ENCODE results near the gene TBPL1. TPM values are rescaled to one million over a fixed set of nuclear protein-coding genes. Genes with fewer than 3 reads are reported as not detected.

TBPL1 gene
- polyA plus RNA-seq (2011; rRNA removed): 36.2 and 37.0 TPM in 2 replicates
- polyA minus RNA-seq (2011; rRNA and poly(A)+ RNA removed): 4.3 and 4.7 TPM in 2 replicates

- TF ChIP-seq, protein P1, sequence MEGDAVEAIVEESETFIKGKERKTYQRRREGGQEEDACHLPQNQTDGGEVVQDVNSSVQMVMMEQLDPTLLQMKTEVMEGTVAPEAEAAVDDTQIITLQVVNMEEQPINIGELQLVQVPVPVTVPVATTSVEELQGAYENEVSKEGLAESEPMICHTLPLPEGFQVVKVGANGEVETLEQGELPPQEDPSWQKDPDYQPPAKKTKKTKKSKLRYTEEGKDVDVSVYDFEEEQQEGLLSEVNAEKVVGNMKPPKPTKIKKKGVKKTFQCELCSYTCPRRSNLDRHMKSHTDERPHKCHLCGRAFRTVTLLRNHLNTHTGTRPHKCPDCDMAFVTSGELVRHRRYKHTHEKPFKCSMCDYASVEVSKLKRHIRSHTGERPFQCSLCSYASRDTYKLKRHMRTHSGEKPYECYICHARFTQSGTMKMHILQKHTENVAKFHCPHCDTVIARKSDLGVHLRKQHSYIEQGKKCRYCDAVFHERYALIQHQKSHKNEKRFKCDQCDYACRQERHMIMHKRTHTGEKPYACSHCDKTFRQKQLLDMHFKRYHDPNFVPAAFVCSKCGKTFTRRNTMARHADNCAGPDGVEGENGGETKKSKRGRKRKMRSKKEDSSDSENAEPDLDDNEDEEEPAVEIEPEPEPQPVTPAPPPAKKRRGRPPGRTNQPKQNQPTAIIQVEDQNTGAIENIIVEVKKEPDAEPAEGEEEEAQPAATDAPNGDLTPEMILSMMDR (IDR thresholded peaks at IDR 0.05; ENCODE audit: insufficient read depth, low read depth, low read length): no peak
- ChIA-PET POLR2A (interaction anchor here (0.6 to 0.7 kb wide), 3 partner anchors 9 to 1463 kb away, joined by 3 to 4 read pairs (median 3); no protein-coding TSS in a partner anchor), CTCF (interaction anchor here (1.4 to 3.5 kb wide), 5 partner anchors 13 to 144 kb away, joined by 3 to 15 read pairs (median 7); no protein-coding TSS in a partner anchor)
- Histone ChIP-seq H3K4me3 (ENCODE audit: low read depth, low read length) (peak within 1 kb of the TSS; percentile 92), H3K27me3 (ENCODE audit: control insufficient read depth, insufficient read depth, low read length) (no peaks in the 10 kb centered on the region), H3K36me3 (ENCODE audit: control insufficient read depth, insufficient read depth, low read length) (no peaks in the 10 kb centered on the region)
- peak; percentile 70 for DNase-seq (ENCODE audit: low read depth)
These were observed at the start of gene TBPL1 for GRCh38 chr6:133952815-133953633. Gene TBPL1 (plus strand): TSS chr6:133953224. CDS start chr6:133980126, 26,902 bp downstream.

DNA sequence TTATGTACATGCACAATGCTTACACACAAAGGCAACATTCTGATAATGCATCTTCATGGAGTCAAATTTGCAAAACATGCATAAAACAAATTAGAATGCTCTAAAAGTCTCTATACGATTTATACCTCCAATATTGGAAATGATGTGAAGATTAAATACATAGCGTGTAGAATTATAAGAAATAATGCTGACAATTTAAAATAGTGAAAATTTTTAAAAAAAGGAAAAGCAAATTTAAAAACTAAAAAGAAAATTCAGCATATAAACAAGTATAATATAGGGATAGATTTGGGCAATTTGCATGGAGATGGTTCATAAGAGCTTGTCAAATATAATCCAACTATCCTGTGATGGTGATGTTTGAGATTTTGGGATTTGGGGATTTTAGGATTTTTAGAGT is 49.2 kb upstream of the TBPL1 start:
- DNase-seq (ENCODE audit: low read depth): no peak
- H3K4me3 ChIP-seq (ENCODE audit: low read depth, low read length): no peak overlapping the region
- H3K27me3 ChIP-seq (ENCODE audit: control insufficient read depth, insufficient read depth, low read length): peaks cover 13% of the 10 kb centered on the region
- ChIA-PET CTCF (no interaction called here), POLR2A (no interaction called here)
- TF ChIP-seq, protein P1 (IDR thresholded peaks at IDR 0.05; ENCODE audit: insufficient read depth, low read depth, low read length): no peak
- H3K36me3 ChIP-seq (ENCODE audit: control insufficient read depth, insufficient read depth, low read length): no peaks in the 10 kb centered on the region

DNA sequence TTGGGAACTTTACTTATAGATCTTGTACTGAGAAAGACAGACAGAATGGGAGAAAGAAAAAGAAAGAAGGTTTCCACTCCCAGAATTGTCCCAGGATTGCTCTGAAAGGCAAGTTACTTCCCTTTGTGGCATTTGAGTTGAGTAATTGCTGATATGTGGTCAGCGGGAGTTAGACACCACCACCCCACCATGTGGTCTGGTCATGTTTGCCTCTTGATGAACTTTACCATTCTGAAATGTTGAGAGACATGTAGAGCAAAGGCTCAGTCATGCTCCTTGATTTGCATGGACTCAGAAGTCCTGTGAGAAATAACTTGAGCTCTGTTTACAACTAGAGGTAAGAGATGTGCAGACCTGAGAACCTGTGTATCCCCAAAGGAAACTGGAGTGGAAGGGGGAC is 47.0 kb upstream of the TBPL1 start:
- ChIA-PET POLR2A (no interaction called here), CTCF (interaction anchor here (2.1 to 2.5 kb wide), 2 partner anchors 10 to 15 kb away, joined by 6 to 18 read pairs; no protein-coding TSS in a partner anchor)
- Histone ChIP-seq H3K4me3 (ENCODE audit: low read depth, low read length) (no peak overlapping the region), H3K36me3 (ENCODE audit: control insufficient read depth, insufficient read depth, low read length) (no peaks in the 10 kb centered on the region), H3K27me3 (ENCODE audit: control insufficient read depth, insufficient read depth, low read length) (peaks cover 12% of the 10 kb centered on the region; the same call in 1 of the 2 replicates)
- DNase-seq (ENCODE audit: low read depth): no peak
- TF ChIP-seq, protein P1 (IDR thresholded peaks at IDR 0.05; ENCODE audit: insufficient read depth, low read depth, low read length): no peak

- Histone ChIP-seq H3K27me3 (ENCODE audit: control insufficient read depth, insufficient read depth, low read length) (no peaks in the 10 kb centered on the region), H3K36me3 (ENCODE audit: control insufficient read depth, insufficient read depth, low read length) (no peaks in the 10 kb centered on the region), H3K4me3 (ENCODE audit: low read depth, low read length) (no peak overlapping the region)
- POLR2A ChIA-PET: interaction anchor here (0.9 kb wide), 1 partner anchor 347 kb away, joined by 3 read pairs; no protein-coding TSS in a partner anchor
- CTCF ChIA-PET: interaction anchor here (0.6 to 5.5 kb wide), 43 partner anchors 10 to 1032 kb away, joined by 3 to 138 read pairs (median 4); no protein-coding TSS in a partner anchor
- DNase-seq (ENCODE audit: low read depth): peak; percentile 31
- TF ChIP-seq, protein P1 (IDR thresholded peaks at IDR 0.05; ENCODE audit: insufficient read depth, low read depth, low read length): peak; percentile 93
These were observed 36.3 kb upstream of the TBPL1 start for GRCh38 chr6:133916650-133917151.

DNA sequence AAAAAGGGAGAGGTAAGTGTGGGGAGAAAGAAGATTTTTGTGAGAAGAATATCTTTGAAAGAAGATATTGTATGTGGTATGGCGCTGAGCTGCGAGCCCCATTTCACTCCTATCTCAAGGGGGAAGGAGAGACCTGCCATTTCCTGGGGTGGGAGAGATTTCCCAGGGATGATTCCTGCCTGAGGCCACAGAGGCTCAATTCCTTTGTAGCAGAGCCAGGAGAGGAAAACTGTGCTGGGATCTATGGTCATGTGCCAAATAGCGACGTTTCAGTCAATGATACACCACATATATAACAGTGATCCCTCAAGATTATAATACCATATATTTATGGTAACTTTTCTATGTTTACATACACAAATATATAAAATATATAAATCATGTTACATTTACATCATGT is 35.2 kb upstream of the TBPL1 start:
- no peaks in the 10 kb centered on the region for H3K36me3 ChIP-seq (ENCODE audit: control insufficient read depth, insufficient read depth, low read length)
- H3K27me3 ChIP-seq (ENCODE audit: control insufficient read depth, insufficient read depth, low read length): no peaks in the 10 kb centered on the region
- DNase-seq (ENCODE audit: low read depth): no peak
- no peak overlapping the region for H3K4me3 ChIP-seq (ENCODE audit: low read depth, low read length)
- ChIA-PET POLR2A (no interaction called here), CTCF (interaction anchor here (1.2 to 5.5 kb wide), 13 partner anchors 11 to 407 kb away, joined by 3 to 138 read pairs (median 6); no protein-coding TSS in a partner anchor)
- TF ChIP-seq, protein P1 (IDR thresholded peaks at IDR 0.05; ENCODE audit: insufficient read depth, low read depth, low read length): no peak
